Pancreas (tissue), 10 donors: ENCODE results near the gene ATL1. TPM values are rescaled to one million over a fixed set of nuclear protein-coding genes. Genes with fewer than 3 reads are reported as not detected.

Experiments
- ATAC-seq, 4 donors: fragments of 200-7000 bp; cut with Tn5 transposase; one replicate each; pipeline versions ENCODE4 v1.8.0 to v1.9.1; 2020; ENCODE audit warnings: mild to moderate bottlenecking in 4 of 4, moderate library complexity in 4 of 4
- DNase-seq, 6 donors: peaks; one replicate each; pipeline ENCODE4 v3.0.0-alpha.2; 2020
- FAIRE-seq: peaks from 2 replicates; lab custom pipeline; 2012; peaks lifted over from hg19 to GRCh38; lab: Jason Lieb, UNC
- H3K27ac ChIP-seq, 4 donors: fragments of 200-600 bp; sonication (generic); 1 replicate in 3 of 4; 2 replicates in 1 of 4; pipeline versions ENCODE4 v1.5.0 to v1.8.0; 2020
- H3K27me3 ChIP-seq, 4 donors: fragments of 200-600 bp; one replicate each; pipeline ENCODE4 v1.8.0; 2021
- H3K36me3 ChIP-seq, 3 donors: fragments of 200-600 bp; sonication (generic) in 1 of 3; one replicate each; pipeline versions ENCODE4 v1.5.0 to v1.8.0; 2020 to 2021
- H3K4me1 ChIP-seq, 3 donors: fragments of 200-600 bp; one replicate each; pipeline ENCODE4 v1.8.0; 2021
- H3K4me3 ChIP-seq, 4 donors: fragments of 200-600 bp; sonication (generic) in 2 of 4; one replicate each; pipeline versions ENCODE4 v1.5.0 to v1.8.0; 2020 to 2021
- H3K9me3 ChIP-seq, 4 donors: fragments of 200-600 bp; one replicate each; pipeline ENCODE4 v1.8.0; 2021
- WGBS, 2 donors: extraction: QIAGEN DNeasy Blood & Tissue Kit; methylation state at CpG; one replicate each; pipeline ENCODE4 v1.1.7; 2013; 5-methylcytosine and 5-hydroxymethylcytosine counted together
- intact Hi-C, 3 donors: fragments of 100-400 bp; cut with DNase I; formaldehyde crosslinking; loops; one replicate each; pipeline versions ENCODE4 v1.11.1 to v1.14.2; 2022
- polyA plus RNA-seq, 2 donors: library from polyadenylated mRNA; stranded (reverse); fragments of 200-250 nt; gene quantifications; one replicate each; pipeline ENCODE4 v1.2.3, GENCODE V29; 2013
- total RNA-seq, 6 donors: library from RNA; stranded (reverse); fragmentation: NEBNext Ultra II Directional in 4 of 6; extraction: Animal tissue kit (Norgen Biotek cat#: 25700) in 4 of 6; gene quantifications; one replicate each; pipeline versions ENCODE4 v1.2.1 to v1.2.4, GENCODE V29; 2021 to 2023
- TF ChIP-seq, protein P1 (sequence below), 4 donors: fragments of 200-600 bp; sonication (generic) in 3 of 4; IDR thresholded peaks; one replicate each; pipeline versions ENCODE4 v1.5.0 to v1.8.0; 2021; ENCODE audit warnings: antibody characterized with exemption in 4 of 4
- donor health status: healthy with polysubstance abuse.
- donor health status: DM: no; HTN: no; CAD: no; lungs with moderate emphysema.
- donor health status: DM: no; HTN: no; CAD: no.
- donor health status: control.
- donor health status: control.
- donor health status: Bipolar disorder and iron deficiency.
- donor health status: DM: yes; HTN: yes; CAD: no.
- donor health status: DM: no; HTN: no; CAD: no.
- donor health status: DM: no; HTN: no; CAD: no.
- donor health status: DM: yes; HTN: yes; CAD: no.

Gene ATL1
- total and polyA plus RNA-seq, 8 donors, result 1.3 to 6.1 (median 3.2) TPM

DNA sequence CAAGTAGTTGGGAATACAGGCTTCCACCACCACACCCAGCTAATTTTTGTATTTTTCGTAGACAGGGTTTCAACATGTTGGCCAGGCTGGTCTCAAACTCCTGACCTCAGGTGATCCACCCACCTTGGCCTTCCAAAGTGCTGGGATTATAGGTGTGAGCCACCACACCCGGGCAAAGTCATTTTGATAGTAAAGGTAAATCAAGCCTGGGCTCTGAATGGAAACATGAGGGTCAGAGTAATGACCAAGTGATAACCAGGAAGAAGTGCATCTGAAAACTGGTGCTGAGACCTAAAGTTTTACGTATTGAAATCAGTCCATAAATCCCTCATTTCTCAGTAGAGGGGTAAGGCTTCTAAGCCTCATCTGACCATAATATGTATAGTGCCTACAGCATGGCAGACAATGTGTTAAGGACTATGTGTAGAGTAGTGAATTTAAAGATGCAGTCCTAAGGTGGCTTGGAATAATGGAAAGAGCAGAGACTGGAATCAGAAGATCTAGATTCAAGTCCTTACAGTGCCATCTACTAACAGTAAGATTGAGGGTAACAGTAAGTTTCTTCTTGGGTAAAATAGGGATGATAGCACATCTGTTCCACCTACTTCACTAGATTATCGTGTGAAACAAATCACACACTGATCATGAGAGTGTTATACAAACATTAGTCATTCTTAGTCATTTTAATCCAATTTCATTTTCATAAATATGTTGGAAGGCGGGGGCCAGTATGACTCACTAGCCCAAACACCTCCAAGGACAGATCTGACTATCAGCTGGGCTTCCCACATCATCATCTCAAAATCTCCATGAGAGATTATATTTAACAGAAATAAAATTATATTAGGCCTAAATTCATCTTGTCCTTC lies 38.8 kb upstream of the ATL1 start:
- TF ChIP-seq, protein P1, sequence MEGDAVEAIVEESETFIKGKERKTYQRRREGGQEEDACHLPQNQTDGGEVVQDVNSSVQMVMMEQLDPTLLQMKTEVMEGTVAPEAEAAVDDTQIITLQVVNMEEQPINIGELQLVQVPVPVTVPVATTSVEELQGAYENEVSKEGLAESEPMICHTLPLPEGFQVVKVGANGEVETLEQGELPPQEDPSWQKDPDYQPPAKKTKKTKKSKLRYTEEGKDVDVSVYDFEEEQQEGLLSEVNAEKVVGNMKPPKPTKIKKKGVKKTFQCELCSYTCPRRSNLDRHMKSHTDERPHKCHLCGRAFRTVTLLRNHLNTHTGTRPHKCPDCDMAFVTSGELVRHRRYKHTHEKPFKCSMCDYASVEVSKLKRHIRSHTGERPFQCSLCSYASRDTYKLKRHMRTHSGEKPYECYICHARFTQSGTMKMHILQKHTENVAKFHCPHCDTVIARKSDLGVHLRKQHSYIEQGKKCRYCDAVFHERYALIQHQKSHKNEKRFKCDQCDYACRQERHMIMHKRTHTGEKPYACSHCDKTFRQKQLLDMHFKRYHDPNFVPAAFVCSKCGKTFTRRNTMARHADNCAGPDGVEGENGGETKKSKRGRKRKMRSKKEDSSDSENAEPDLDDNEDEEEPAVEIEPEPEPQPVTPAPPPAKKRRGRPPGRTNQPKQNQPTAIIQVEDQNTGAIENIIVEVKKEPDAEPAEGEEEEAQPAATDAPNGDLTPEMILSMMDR (IDR thresholded peaks at IDR 0.05), result no peak
- 43 to 46% methylated on average over 5 of the region's 5 CpGs for WGBS, 2 donors
- peaks cover 7 to 25% (median 19%) of the 10 kb centered on the region in 3 donors for H3K4me1 ChIP-seq
- H3K27ac ChIP-seq, result peak overlapping the region in 3 of 4 donors; percentile 29 to 71 (median 56)
- DNase-seq (peak in 4 of 6 donors; percentile 30 to 55 (median 42)), ATAC-seq (peak; percentile 89 to 96 (median 92)), FAIRE-seq (no peak)
- H3K27me3 ChIP-seq, result no peaks in the 10 kb centered on the region
- no peak overlapping the region for H3K4me3 ChIP-seq
- intact Hi-C loops, result loop anchor here in 1 of 3 donors (10.0 kb wide), 1 partner anchor 196 kb away; no protein-coding TSS in a partner anchor
- H3K9me3 ChIP-seq, result no peaks in the 10 kb centered on the region
- H3K36me3 ChIP-seq, result no peaks in the 10 kb centered on the region

GRCh38 chr14:50521912-50522341 lies 38.0 kb upstream of the ATL1 start:
- peak overlapping the region in 2 of 4 donors; percentile 56 to 71 for H3K27ac ChIP-seq
- no peak for FAIRE-seq
- no peaks in the 10 kb centered on the region for H3K36me3 ChIP-seq
- ATAC-seq, result peak; percentile 57 to 77 (median 74)
- WGBS, 2 donors, result 48 to 59% methylated on average over 1 of the region's 1 CpG
- no peak overlapping the region for H3K4me3 ChIP-seq
- intact Hi-C loops, result loop anchor here in 1 of 3 donors (10.0 kb wide), 1 partner anchor 197 kb away; no protein-coding TSS in a partner anchor
- no peaks in the 10 kb centered on the region for H3K27me3 ChIP-seq
- no peaks in the 10 kb centered on the region for H3K9me3 ChIP-seq
- H3K4me1 ChIP-seq, result peaks cover 7 to 25% (median 19%) of the 10 kb centered on the region in 3 donors
- no peak for DNase-seq
- TF ChIP-seq, protein P1 (IDR thresholded peaks at IDR 0.05), result no peak

DNA sequence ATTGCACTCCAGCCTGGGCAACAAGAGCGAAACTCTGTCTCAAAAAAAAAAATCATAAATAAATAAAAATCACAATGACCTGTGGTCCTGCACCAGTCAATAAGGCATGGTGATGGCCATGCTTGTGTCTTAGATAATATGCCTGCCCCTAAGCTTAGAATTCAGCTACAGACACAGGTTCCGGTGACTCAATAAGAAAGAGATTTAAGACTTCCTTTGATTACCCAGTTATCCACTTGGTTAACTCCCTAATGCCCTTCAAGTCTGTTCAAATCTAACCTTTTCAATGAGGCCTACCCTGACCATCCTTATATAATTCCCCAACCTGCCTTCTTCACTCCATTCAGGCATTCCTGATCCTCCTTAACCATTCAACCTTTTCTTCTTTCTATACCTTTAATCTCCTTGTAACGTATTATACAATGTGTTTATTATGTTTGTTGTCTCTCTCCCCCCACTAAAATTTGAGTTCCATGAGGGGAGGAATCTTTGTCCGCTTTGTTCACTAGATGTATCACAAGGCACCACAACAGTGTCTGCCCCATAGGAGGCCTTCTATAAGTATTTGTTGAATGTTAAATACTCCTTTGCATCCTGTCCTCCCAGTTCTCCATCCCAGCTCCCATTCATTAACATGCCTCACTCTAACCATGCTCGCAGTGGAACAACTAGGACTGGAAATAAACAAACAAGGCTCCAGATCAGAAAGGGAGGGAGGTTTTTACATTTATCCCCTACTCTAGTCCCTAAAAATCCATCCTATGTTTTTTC lies 36.5 kb upstream of the ATL1 start:
- Histone ChIP-seq H3K9me3 (no peaks in the 10 kb centered on the region), H3K27ac (no peak overlapping the region), H3K4me3 (no peak overlapping the region), H3K4me1 (peaks cover 7 to 25% (median 25%) of the 10 kb centered on the region in 3 donors), H3K27me3 (no peaks in the 10 kb centered on the region), H3K36me3 (no peaks in the 10 kb centered on the region)
- ATAC-seq, result no peak
- no peak for DNase-seq
- TF ChIP-seq, protein P1 (IDR thresholded peaks at IDR 0.05), result no peak
- FAIRE-seq, result no peak
- WGBS, 2 donors, result 87 to 98% methylated on average over 5 of the region's 5 CpGs
- intact Hi-C loops, result loop anchor here in 1 of 3 donors (10.0 kb wide), 1 partner anchor 199 kb away; no protein-coding TSS in a partner anchor

DNA sequence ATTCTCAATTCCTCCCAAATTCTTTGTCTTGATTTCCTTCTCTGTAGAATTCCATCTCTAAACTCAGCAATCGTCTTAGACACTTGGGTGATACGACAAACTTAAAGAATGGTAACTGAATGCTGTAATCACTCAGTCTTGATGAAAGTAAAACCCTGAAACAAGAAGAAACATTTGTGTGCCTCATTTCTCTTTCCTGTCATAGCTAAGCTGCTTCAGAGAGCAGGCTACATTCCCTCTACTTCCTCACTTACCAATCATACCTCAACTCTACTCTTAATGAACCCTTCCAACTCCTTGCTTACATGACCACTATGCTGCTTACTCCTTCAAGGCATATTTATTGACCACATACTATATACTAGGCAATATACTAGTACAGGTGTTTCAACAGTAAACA lies 35.9 kb upstream of the ATL1 start:
- ATAC-seq, result no peak
- H3K36me3 ChIP-seq, result no peaks in the 10 kb centered on the region

More for the DNA sequence above, 35.9 kb upstream of the ATL1 start:
- TF ChIP-seq, protein P1 (IDR thresholded peaks at IDR 0.05), result no peak
- intact Hi-C loops, result loop anchor here in 1 of 3 donors (10.0 kb wide), 1 partner anchor 199 kb away; no protein-coding TSS in a partner anchor
- Histone ChIP-seq H3K4me1 (peaks cover 7 to 25% (median 25%) of the 10 kb centered on the region in 3 donors), H3K4me3 (no peak overlapping the region), H3K27ac (no peak overlapping the region), H3K27me3 (no peaks in the 10 kb centered on the region), H3K9me3 (no peaks in the 10 kb centered on the region)
- DNase-seq (no peak), FAIRE-seq (no peak)
- WGBS, 2 donors, result 80 to 90% methylated on average over 2 of the region's 2 CpGs
